GM19035 (cell line): Measurements from ENCODE around the gene ATP1A2.
"Not testable (repeated sequence)": the region's sequence is repeated elsewhere in the genome, so short reads cannot be mapped to it uniquely, and the experiment has no call there.

Experiments
- ATAC-seq: cut with Tn5 transposase; IDR thresholded peaks from one replicate; pipeline ENCODE4 v1.9.1; 2021; ENCODE audit not compliant: unreplicated experiment

Gene ATP1A2

GRCh38 chr1:160122978-160123495 lies 7.5 kb downstream of the ATP1A2 start:
- ATAC-seq = no peak

DNA sequence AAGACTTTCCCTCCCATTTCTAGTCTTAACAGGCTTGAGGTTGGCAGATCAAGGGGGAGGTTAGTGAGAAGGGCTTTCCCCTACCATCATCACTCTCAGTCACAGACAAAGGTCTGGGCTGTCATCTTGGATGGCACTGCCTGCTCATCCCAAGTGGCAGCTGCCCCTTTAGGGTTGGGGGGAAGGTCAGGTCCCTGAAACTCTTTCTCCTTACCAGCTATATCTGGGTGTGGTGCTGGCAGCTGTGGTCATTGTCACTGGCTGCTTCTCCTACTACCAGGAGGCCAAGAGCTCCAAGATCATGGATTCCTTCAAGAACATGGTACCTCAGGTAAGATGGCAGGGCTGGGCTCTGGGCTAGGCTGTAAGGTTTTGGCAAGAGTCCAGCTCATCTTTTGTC lies 8.2 kb downstream of the ATP1A2 start:
- ATAC-seq = no peak

DNA sequence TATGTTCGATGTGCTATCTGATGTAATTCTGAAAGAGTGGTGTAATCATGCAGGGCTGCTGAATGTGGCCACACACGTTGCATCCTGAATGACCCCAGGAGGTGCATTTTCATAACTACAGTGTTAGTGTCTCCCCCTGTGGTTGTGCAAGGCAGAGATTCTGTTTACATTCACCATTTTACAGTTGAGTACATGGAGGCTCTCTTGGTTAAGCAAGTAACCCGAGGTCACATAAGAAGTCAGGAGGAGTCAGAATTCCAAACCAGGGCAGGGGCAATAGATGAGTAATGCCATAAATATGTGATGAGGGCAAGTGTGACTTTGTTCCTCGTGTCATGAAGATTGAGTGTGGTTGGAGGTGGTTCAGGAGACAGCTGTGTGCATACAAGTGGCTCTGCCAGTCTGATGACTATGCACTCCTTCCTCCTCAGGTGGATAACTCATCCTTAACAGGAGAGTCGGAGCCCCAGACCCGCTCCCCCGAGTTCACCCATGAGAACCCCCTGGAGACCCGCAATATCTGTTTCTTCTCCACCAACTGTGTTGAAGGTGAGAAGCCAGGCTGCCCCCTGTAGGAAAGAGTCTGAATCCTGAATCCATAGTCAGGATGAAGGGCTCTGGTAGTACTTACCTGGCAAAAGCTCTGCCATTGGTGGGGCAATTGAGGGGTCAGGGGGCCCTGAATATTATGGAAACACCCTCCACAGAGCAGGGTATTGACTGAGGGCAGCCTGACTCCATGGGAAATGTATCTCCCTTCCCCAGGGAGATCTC lies 9.3 kb downstream of the ATP1A2 start:
- ATAC-seq = no peak

DNA sequence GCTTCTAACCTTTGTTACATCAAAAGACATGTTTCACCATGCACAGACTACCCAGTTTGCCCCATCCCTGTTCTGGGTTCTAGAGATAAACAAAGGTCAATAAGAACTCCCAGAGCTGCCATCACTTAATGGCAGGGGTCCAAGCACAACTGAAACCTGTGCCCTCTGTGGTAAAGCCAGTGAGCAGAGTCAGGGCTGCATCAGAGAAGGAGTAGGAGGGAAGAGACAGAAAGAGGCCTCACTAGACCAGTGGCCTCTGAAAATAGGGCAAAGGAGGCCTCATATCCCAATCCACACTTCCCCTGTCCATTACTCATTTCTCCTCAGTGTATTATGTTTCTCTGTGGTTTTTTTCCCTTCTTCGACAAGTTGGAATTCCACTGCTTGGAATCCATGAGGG lies 10.2 kb downstream of the ATP1A2 start:
- ATAC-seq = no peak

- not testable (repeated sequence) for ATAC-seq
These were observed 10.8 kb downstream of the ATP1A2 start for GRCh38 chr1:160126342-160126741.

DNA sequence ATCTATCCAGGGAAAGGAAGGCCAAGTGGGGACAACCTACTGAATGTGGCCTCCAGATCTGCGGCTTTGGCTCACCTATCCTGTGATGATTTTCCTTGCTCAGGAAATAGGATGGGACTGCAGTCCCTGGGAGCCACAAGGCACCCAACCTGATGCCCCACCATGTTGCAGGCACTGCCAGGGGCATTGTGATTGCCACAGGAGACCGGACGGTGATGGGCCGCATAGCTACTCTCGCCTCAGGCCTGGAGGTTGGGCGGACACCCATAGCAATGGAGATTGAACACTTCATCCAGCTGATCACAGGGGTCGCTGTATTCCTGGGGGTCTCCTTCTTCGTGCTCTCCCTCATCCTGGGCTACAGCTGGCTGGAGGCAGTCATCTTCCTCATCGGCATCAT lies 11.8 kb downstream of the ATP1A2 start:
- ATAC-seq = no peak

DNA sequence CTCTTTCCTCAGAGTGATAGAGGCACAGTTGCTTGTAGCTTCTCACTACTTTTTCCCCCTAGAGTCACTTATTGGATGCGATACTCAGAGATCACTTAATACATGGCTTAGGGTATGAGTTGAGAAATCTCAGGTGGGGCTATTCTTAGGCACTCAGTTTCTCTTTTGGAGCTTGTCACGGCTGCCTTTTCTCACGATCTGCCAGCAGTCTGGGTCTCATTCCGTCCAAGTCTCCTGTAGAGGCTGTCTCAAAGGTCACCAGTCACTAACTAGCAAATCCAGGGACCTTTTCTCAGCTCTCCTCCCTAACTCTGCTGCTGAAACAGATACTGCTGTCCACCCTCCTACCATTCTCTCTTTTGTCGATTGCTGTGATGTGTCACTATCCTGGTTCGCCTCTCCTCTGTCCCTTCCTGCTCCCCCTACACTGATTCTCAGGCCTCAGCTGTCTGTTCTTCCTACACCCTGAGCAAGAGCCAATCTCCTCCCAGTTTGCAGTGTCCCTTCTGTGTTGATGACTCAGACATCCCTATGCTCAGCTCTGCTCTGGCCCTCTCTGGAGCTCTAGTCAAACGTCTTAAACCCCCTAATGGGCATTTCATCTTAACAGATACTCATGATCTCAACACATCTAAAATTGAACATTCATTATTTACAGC lies 12.4 kb downstream of the ATP1A2 start:
- no peak for ATAC-seq

GRCh38 chr1:160128636-160129035 lies 13.1 kb downstream of the ATP1A2 start:
- no peak for ATAC-seq

GRCh38 chr1:160129046-160129445 lies 13.5 kb downstream of the ATP1A2 start:
- ATAC-seq = no peak

- no peak for ATAC-seq
These were observed 14.0 kb downstream of the ATP1A2 start for GRCh38 chr1:160129558-160129957.

GRCh38 chr1:160129966-160130365 lies 14.4 kb downstream of the ATP1A2 start:
- no peak for ATAC-seq

DNA sequence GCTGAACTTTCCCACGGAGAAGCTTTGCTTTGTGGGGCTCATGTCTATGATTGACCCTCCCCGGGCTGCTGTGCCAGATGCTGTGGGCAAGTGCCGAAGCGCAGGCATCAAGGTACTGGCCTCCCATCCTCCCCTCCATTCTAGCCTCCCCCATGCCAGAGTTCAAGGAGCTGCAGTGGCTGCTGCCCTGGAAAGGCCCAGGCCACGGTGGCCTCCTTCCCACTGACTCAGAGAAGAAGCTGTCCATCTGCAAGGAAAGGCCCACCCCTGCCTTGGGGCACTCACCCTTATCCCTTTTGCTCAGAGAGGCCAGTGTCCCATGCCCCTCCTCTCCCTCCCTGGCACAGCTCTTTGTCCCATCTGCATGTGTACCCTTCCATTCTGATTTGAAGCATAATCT lies 14.9 kb downstream of the ATP1A2 start:
- no peak for ATAC-seq

DNA sequence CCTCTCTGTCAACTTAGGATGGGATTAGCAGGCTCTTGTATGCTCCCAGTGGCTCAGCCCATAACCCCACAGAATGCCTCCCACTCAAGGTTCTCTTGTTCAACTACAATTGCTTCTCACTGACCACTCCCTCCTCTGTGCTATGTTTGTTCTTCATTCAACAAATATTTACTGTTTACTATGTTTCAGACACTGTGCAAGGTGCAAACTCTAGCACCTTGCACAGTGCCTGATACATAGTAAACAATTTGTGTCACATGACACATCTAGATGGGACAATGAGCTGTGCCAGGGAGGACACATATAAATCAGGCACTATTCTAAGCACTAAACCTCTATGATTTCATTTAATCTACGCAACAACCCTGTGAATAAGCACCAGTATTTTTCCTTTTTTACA lies 15.4 kb downstream of the ATP1A2 start:
- ATAC-seq = no peak

GRCh38 chr1:160131803-160132565 lies 16.4 kb downstream of the ATP1A2 start:
- no peak for ATAC-seq

GRCh38 chr1:160133990-160134770 lies 18.6 kb downstream of the ATP1A2 start:
- ATAC-seq = no peak

DNA sequence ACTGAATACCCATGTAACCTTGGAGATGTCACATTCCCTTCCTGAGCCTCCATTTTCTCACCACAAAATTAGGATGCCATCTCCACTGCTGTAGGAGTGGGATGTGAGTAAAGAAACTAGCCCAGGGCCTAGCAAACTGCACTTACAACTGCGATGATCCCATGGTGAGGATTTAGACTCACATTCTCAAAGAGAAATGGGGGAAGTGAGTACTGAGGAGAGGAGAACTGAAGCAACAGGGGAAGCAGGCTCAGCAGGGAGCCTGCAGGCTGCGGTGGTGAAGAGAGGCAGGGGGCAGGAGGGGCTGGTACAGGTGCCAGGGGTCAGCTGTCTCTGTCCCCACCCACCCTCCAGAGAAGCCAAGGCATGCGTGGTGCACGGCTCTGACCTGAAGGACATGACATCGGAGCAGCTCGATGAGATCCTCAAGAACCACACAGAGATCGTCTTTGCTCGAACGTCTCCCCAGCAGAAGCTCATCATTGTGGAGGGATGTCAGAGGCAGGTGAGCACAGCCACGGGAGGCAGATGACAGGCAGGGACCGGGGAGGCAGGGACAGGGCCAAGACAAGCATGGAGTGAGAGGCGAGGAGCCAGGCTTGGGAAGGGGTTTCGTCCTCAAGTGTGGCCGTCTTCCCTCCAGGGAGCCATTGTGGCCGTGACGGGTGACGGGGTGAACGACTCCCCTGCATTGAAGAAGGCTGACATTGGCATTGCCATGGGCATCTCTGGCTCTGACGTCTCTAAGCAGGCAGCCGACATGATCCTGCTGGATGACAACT lies 19.4 kb downstream of the ATP1A2 start:
- no peak for ATAC-seq

DNA sequence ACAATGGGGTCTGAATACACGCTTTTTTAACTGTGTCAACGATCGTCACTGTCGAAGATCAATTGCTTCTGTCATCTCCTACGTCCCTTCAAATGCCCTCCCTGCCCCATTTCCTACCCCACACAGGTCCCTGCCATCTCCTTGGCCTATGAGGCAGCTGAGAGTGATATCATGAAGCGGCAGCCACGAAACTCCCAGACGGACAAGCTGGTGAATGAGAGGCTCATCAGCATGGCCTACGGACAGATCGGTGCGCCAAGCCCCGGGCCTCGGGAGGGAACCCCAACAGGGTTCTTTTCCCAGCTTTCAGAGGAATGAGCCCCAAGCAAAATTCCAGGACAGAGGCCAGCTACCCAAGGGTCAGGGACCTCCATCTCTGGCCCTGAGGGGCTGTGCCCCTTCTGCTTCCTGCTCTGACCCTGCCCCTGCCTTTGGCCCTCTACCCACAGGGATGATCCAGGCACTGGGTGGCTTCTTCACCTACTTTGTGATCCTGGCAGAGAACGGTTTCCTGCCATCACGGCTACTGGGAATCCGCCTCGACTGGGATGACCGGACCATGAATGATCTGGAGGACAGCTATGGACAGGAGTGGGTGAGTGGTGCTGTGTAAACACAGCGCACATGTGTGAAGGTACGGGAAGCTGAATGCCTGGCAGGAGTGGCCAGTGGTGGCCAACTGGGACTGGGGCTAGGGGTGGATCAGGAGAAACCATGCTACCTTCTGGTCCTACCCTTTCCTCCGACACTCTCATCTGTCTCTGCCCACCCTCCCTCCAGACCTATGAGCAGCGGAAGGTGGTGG lies 20.8 kb downstream of the ATP1A2 start:
- ATAC-seq = no peak

GRCh38 chr1:160136926-160137200 lies 21.3 kb downstream of the ATP1A2 start:
- no peak for ATAC-seq

- no peak for ATAC-seq
These were observed 21.8 kb downstream of the ATP1A2 start for GRCh38 chr1:160137216-160137862.
